Neural crest cell (in vitro differentiated cells): Measurements from ENCODE around the gene OR10H1. TPM values are rescaled to one million over a fixed set of nuclear protein-coding genes. Genes with fewer than 3 reads are reported as not detected.
"Not testable (repeated sequence)": the region's sequence is repeated elsewhere in the genome, so short reads cannot be mapped to it uniquely, and the experiment has no call there.

Source experiments
- DNase-seq: peaks from one replicate; pipeline ENCODE4 v3.0.0; 2021; ENCODE audit warnings: low read depth, mixed read lengths, low spot score
- H3K27ac Mint-ChIP-seq: one replicate; pipeline ENCODE4 v1.8.0; 2021; ENCODE audit warnings: mild to moderate bottlenecking, mixed read lengths; ENCODE audit not compliant: unreplicated experiment
- H3K27me3 Mint-ChIP-seq: 2 replicates; pipeline ENCODE4 v1.8.0; 2021; ENCODE audit warnings: low read depth, mild to moderate bottlenecking, mixed read lengths
- H3K36me3 Mint-ChIP-seq: 2 replicates; pipeline ENCODE4 v1.8.0; 2021; ENCODE audit warnings: low read depth, mild to moderate bottlenecking, mixed read lengths
- H3K4me1 Mint-ChIP-seq: 2 replicates; pipeline ENCODE4 v1.8.0; 2021; ENCODE audit warnings: mixed read lengths
- H3K4me3 Mint-ChIP-seq: one replicate; pipeline ENCODE4 v1.8.0; 2021; ENCODE audit warnings: mild to moderate bottlenecking, mixed read lengths
- H3K9me3 Mint-ChIP-seq: 2 replicates; pipeline ENCODE4 v1.8.0; 2021; ENCODE audit warnings: mixed read lengths
- CTCF ChIP-seq: fragments of 200-600 bp; sonication (generic); conservative IDR thresholded peaks from 2 replicates; pipeline ENCODE4 v1.5.0; 2021; ENCODE audit warnings: antibody characterized with exemption, mild to moderate bottlenecking
- total RNA-seq: library from RNA; stranded (reverse); gene quantifications from 2 replicates; pipeline ENCODE4 v1.2.1, GENCODE V29; 2021

The OR10H1 gene
- total RNA-seq, 1 donor from 2014 or later, result not detected

GRCh38 chr19:15838351-15838750 is 22.9 kb upstream of the OR10H1 start:
- TF ChIP-seq CTCF, result no peak
- Mint-ChIP-seq H3K36me3 (peaks cover 11% of the 10 kb centered on the region), H3K4me3 (no peak overlapping the region), H3K9me3 (peaks cover 13% of the 10 kb centered on the region), H3K4me1 (no peaks in the 10 kb centered on the region), H3K27me3 (no peaks in the 10 kb centered on the region), H3K27ac (no peak overlapping the region)
- no peak for DNase-seq

- DNase-seq, result no peak
- no peaks in the 10 kb centered on the region for H3K4me1 Mint-ChIP-seq
- peaks cover 9% of the 10 kb centered on the region for H3K36me3 Mint-ChIP-seq
- no peak overlapping the region for H3K27ac Mint-ChIP-seq
- H3K9me3 Mint-ChIP-seq, result peaks cover 9% of the 10 kb centered on the region
- no peak overlapping the region for H3K4me3 Mint-ChIP-seq
- no peaks in the 10 kb centered on the region for H3K27me3 Mint-ChIP-seq
- no peak for TF ChIP-seq CTCF
Observed at GRCh38 chr19:15837221-15837731, 21.8 kb upstream of the OR10H1 start.

- no peak for DNase-seq
- Mint-ChIP-seq H3K36me3 (peaks cover 6% of the 10 kb centered on the region), H3K4me3 (no peak overlapping the region), H3K4me1 (no peaks in the 10 kb centered on the region), H3K27ac (no peak overlapping the region), H3K27me3 (no peaks in the 10 kb centered on the region), H3K9me3 (peaks cover 7% of the 10 kb centered on the region)
- no peak for TF ChIP-seq CTCF
Observed at GRCh38 chr19:15836330-15837220, 21.1 kb upstream of the OR10H1 start.

GRCh38 chr19:15835565-15836329 is 20.3 kb upstream of the OR10H1 start:
- DNase-seq, H3K36me3 Mint-ChIP-seq, H3K4me1 Mint-ChIP-seq, H3K9me3 Mint-ChIP-seq, H3K27me3 Mint-ChIP-seq, H3K27ac Mint-ChIP-seq, H3K4me3 Mint-ChIP-seq: not testable (repeated sequence)

- H3K27ac Mint-ChIP-seq, H3K27me3 Mint-ChIP-seq, H3K4me3 Mint-ChIP-seq, DNase-seq, H3K4me1 Mint-ChIP-seq: not testable (repeated sequence)
- Mint-ChIP-seq H3K9me3 (peaks cover 18% of the 10 kb centered on the region), H3K36me3 (peaks cover 19% of the 10 kb centered on the region)
Observed at GRCh38 chr19:15834232-15834631, 18.8 kb upstream of the OR10H1 start.

GRCh38 chr19:15831626-15832025 is 16.2 kb upstream of the OR10H1 start:
- TF ChIP-seq CTCF, result no peak
- Mint-ChIP-seq H3K27ac (no peak overlapping the region), H3K27me3 (no peaks in the 10 kb centered on the region), H3K4me3 (no peak overlapping the region), H3K9me3 (peaks cover 23% of the 10 kb centered on the region), H3K4me1 (no peaks in the 10 kb centered on the region), H3K36me3 (peaks cover 19% of the 10 kb centered on the region)
- no peak for DNase-seq
